IMR-90 (cell line): ENCODE measurements around the gene EIF3I. TPM values are rescaled to one million over a fixed set of nuclear protein-coding genes. Genes with fewer than 3 reads are reported as not detected.
A peak's percentile ranks its signal among the peaks of the same experiment; 100 is the strongest.

Experiments
- ATAC-seq: fragments of 200-7000 bp; cut with Tn5 transposase; 2 replicates; pipeline ENCODE4 v1.9.1; 2020; ENCODE audit warnings: low read depth, mild to moderate bottlenecking, moderate library complexity
- BruUV-seq: library from RNA; stranded (reverse); fragments of 400-500 nt; replicated peaks from 2 replicates; lab custom pipeline; 2021; lab: Mats Ljungman, UMichigan
- CTCF ChIA-PET: fragments of 300-600 bp; formaldehyde crosslinking; extraction: SDS; loops from one replicate; lab custom pipeline; 2021; ENCODE audit warnings: antibody characterized with exemption; lab: Yijun Ruan, JAX
- POLR2A ChIA-PET: fragments of 300-600 bp; sonication (Branson Sonifier 250); formaldehyde crosslinking; loops from one replicate; lab custom pipeline; 2022; ENCODE audit warnings: antibody characterized with exemption; ENCODE audit not compliant: unreplicated experiment; lab: Charles Lee
- DNase-seq: peaks from one replicate; pipeline ENCODE4 v3.0.0; 2013
- H2AFZ ChIP-seq: replicated peaks from 2 replicates; pipeline ENCODE3; 2013; ENCODE audit warnings: low read length, mild to moderate bottlenecking; ENCODE audit not compliant: poor library complexity
- H2AK5ac ChIP-seq: 2 replicates; pipeline ENCODE4 v1.6.1; 2013; ENCODE audit warnings: low read depth, low read length, inconsistent platforms
- H2AK9ac ChIP-seq: replicated peaks from 2 replicates; pipeline ENCODE3; 2013; ENCODE audit warnings: mild to moderate bottlenecking, low read depth, low read length, moderate library complexity; ENCODE audit not compliant: poor library complexity
- H2BK120ac ChIP-seq: 2 replicates; pipeline ENCODE4 v1.6.1; 2013; ENCODE audit warnings: low read depth, low read length, inconsistent platforms
- H2BK15ac ChIP-seq: 3 replicates; pipeline ENCODE4 v1.6.1; 2013; ENCODE audit warnings: low read depth, low read length, inconsistent platforms
- H2BK20ac ChIP-seq: 2 replicates; pipeline ENCODE4 v1.6.1; 2013; ENCODE audit warnings: low read depth, mild to moderate bottlenecking, inconsistent platforms, low read length, moderate library complexity
- H2BK5ac ChIP-seq: 2 replicates; pipeline ENCODE4 v1.6.1; 2013; ENCODE audit warnings: mild to moderate bottlenecking, low read depth, low read length, inconsistent platforms; ENCODE audit not compliant: poor library complexity, severe bottlenecking
- H3K14ac ChIP-seq: replicated peaks from 2 replicates; pipeline ENCODE4 v1.6.1; 2013; ENCODE audit warnings: low read depth, low read length, inconsistent platforms
- H3K18ac ChIP-seq: 2 replicates; pipeline ENCODE4 v1.6.1; 2013; ENCODE audit warnings: low read depth, low read length, control low read depth
- H3K23ac ChIP-seq: 2 replicates; pipeline ENCODE4 v1.6.1; 2013; ENCODE audit warnings: low read depth, low read length, inconsistent platforms
- H3K27ac ChIP-seq: 2 replicates; pipeline ENCODE4 v1.5.1; 2013; ENCODE audit warnings: mild to moderate bottlenecking, control low read depth, low read length; ENCODE audit not compliant: insufficient read depth
- H3K27me3 ChIP-seq: 2 replicates; pipeline ENCODE4 v1.6.1; 2013; ENCODE audit warnings: low read length; ENCODE audit not compliant: control insufficient read depth, insufficient read depth
- H3K36me3 ChIP-seq: 2 replicates; pipeline ENCODE4 v1.6.1; 2013; ENCODE audit warnings: low read length, mixed read lengths; ENCODE audit not compliant: control insufficient read depth, insufficient read depth
- H3K4ac ChIP-seq: 2 replicates; pipeline ENCODE4 v1.6.1; 2013; ENCODE audit warnings: low read depth, low read length, inconsistent platforms
- H3K4me1 ChIP-seq: 2 replicates; pipeline ENCODE4 v1.6.1; 2013; ENCODE audit warnings: low read length, mixed read lengths; ENCODE audit not compliant: control insufficient read depth, insufficient read depth
- H3K4me2 ChIP-seq: 2 replicates; pipeline ENCODE4 v1.6.1; 2013; ENCODE audit warnings: low read depth, mild to moderate bottlenecking, control low read depth, low read length, moderate library complexity
- H3K4me3 ChIP-seq: 2 replicates; pipeline ENCODE4 v1.5.1; 2013; ENCODE audit warnings: low read depth, mild to moderate bottlenecking, control low read depth, low read length, moderate library complexity; ENCODE audit not compliant: insufficient read depth
- H3K56ac ChIP-seq: 2 replicates; pipeline ENCODE4 v1.6.1; 2013; ENCODE audit warnings: low read length, inconsistent platforms; ENCODE audit not compliant: insufficient read depth; ENCODE audit errors: extremely low read depth
- H3K79me1 ChIP-seq, 2 experiments: 2 replicates each; pipeline ENCODE4 v1.6.1; 2013; ENCODE audit warnings: low read length in 2 of 2, inconsistent platforms in 1 of 2, low read depth in 1 of 2
- H3K9ac ChIP-seq: 2 replicates; pipeline ENCODE4 v1.6.1; 2013; ENCODE audit warnings: low read depth, low read length, control low read depth
- H3K9me1 ChIP-seq: 2 replicates; pipeline ENCODE4 v1.6.1; 2013; ENCODE audit warnings: low read length, inconsistent platforms; ENCODE audit not compliant: insufficient read depth
- H3K9me3 ChIP-seq: 2 replicates; pipeline ENCODE4 v1.6.1; 2013; ENCODE audit warnings: low read length; ENCODE audit not compliant: control insufficient read depth, insufficient read depth
- H4K20me1 ChIP-seq: 2 replicates; pipeline ENCODE4 v1.6.1; 2013; ENCODE audit warnings: low read length, inconsistent platforms; ENCODE audit not compliant: insufficient read depth
- H4K5ac ChIP-seq: 2 replicates; pipeline ENCODE4 v1.6.1; 2013; ENCODE audit warnings: mild to moderate bottlenecking, low read depth, low read length, control low read depth
- H4K8ac ChIP-seq, 2 experiments: 2 replicates each; pipeline ENCODE4 v1.6.1; 2013; ENCODE audit warnings: low read depth in 2 of 2, low read length in 2 of 2, control low read depth in 1 of 2, inconsistent platforms in 1 of 2
- H4K91ac ChIP-seq: 2 replicates; pipeline ENCODE4 v1.6.1; 2013; ENCODE audit warnings: low read depth, low read length, inconsistent platforms; ENCODE audit not compliant: insufficient read depth
- ELK1 ChIP-seq: fragments of 150-350 bp; IDR thresholded peaks from 2 replicates; pipeline ENCODE4 v1.6.1; 2016; ENCODE audit warnings: low read depth, mild to moderate bottlenecking, low read length, moderate library complexity, borderline replicate concordance
- RAD21 ChIP-seq: IDR thresholded peaks from 2 replicates; pipeline ENCODE4 v1.6.1; 2012; ENCODE audit warnings: low read length, improper control_type of control experiment
- RCOR1 ChIP-seq: IDR thresholded peaks from 2 replicates; pipeline ENCODE4 v1.6.1; 2012; ENCODE audit warnings: mild to moderate bottlenecking, low read length, improper control_type of control experiment; ENCODE audit not compliant: insufficient replicate concordance
- RFX5 ChIP-seq: IDR thresholded peaks from 2 replicates; pipeline ENCODE4 v1.8.0; 2012; ENCODE audit warnings: low read depth, mild to moderate bottlenecking, low read length, moderate library complexity
- SMC3 ChIP-seq: fragments of 150-350 bp; IDR thresholded peaks from 2 replicates; pipeline ENCODE4 v1.6.1; 2016; ENCODE audit warnings: low read depth, mild to moderate bottlenecking, antibody characterized with exemption, low read length, moderate library complexity
- WGBS, 2 experiments: methylation state at CpG; one replicate each; pipeline versions ENCODE4 v1.1.5 to v1.1.7; 2013; ENCODE audit warnings: missing lambda C conversion rate in 2 of 2; ENCODE audit not compliant: insufficient read length in 1 of 2; ENCODE audit errors: extremely low coverage in 2 of 2; 5-methylcytosine and 5-hydroxymethylcytosine counted together
- dilution Hi-C: fragments of 300-500 bp; cut with HindIII; formaldehyde crosslinking; loops from one replicate; pipeline ENCODE4 v1.14.3; 2018; ENCODE audit warnings: low sequenced_read_pairs; ENCODE audit not compliant: unreplicated experiment
- in situ Hi-C: fragments of 300-500 bp; cut with MboI; formaldehyde crosslinking; loops from 3 replicates; pipeline ENCODE4 v1.14.3; 2019; ENCODE audit warnings: low sequenced_read_pairs, inconsistent platforms, mixed read lengths
- intact Hi-C: fragments of 100-400 bp; cut with micrococcal nuclease; formaldehyde crosslinking; loops from 2 replicates; pipeline ENCODE4 v1.10.0; 2022
- polyA plus RNA-seq, 3 experiments: library from polyadenylated mRNA; depleted of rRNA; stranded (reverse); fragments of >200 nt; gene quantifications; 2 replicates each; pipeline ENCODE4 v1.2.3, GENCODE V29; 2012; ENCODE audit warnings: low replicate concordance in 1 of 3
- total RNA-seq: library from RNA; depleted of rRNA; stranded (reverse); fragments of >200 nt; gene quantifications from 2 replicates; pipeline ENCODE4 v1.2.3, GENCODE V29; 2012

The EIF3I gene
- total and polyA plus RNA-seq, 2 of the 4 experiments (the other 2 are of a cell fraction), result 469 to 716 TPM

DNA sequence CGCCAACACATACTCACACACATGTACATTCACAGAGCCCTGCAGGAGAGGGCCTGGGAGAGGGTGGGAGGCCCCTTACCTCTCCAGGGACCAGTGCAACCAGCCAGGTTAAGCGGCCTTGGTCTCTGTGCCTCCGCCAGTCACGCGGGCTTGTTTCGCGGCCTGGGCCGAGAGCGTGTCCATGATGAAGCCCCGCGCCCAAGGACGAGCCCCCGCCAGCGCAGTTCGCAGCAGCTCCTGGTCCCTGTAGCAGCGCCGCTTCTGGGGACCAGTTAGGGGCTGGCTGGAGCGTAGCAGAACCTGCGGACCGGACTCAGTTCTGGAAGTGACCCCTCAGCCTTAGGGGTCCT is 17.6 kb downstream of the EIF3I start:
- Histone ChIP-seq H2AK5ac (peak overlapping the region; percentile 51; the same call in 1 of the 2 replicates), H3K4me1 (peaks cover 16% of the 10 kb centered on the region), H3K36me3 (peaks cover under 1% of the 10 kb centered on the region; the same call in 1 of the 2 replicates), H3K9ac (no peak overlapping the region), H2BK15ac (no peak overlapping the region), H3K18ac (no peak overlapping the region), H3K23ac (no peak overlapping the region), H4K5ac (no peak overlapping the region), H3K14ac (no peak overlapping the region), H3K4me2 (peak overlapping the region; percentile 86; the same call in 1 of the 2 replicates), H4K20me1 (no peaks in the 10 kb centered on the region), H2AK9ac (peak overlapping the region; percentile 92), H3K79me1 (peaks cover 0 to 31% of the 10 kb centered on the region in 2 experiments; a peak in 2 of 4 replicates), H4K91ac (peak overlapping the region; percentile 69), H2BK5ac (no peak overlapping the region), H2AFZ (peak overlapping the region; percentile 89), H3K9me3 (no peaks in the 10 kb centered on the region), H3K27ac (no peak overlapping the region), H3K9me1 (peaks cover 15% of the 10 kb centered on the region), H3K4ac (peak overlapping the region; percentile 86), H3K27me3 (no peaks in the 10 kb centered on the region), H2BK20ac (peak overlapping the region; percentile 55; the same call in 1 of the 2 replicates), H3K56ac (no peak overlapping the region), H2BK120ac (peak overlapping the region; percentile 68), H4K8ac (peak overlapping the region; percentile 16 to 78; a peak in 2 of 4 replicates), H3K4me3 (no peak overlapping the region)
- CTCF ChIA-PET, result interaction anchor here (1.1 to 1.7 kb wide), 2 partner anchors 9 to 24 kb away, joined by 5 to 6 read pairs; no protein-coding TSS in a partner anchor
- ATAC-seq (no peak), DNase-seq (no peak)
- TF ChIP-seq SMC3 (no peak), ELK1 (no peak), RCOR1 (no peak), RAD21 (no peak), RFX5 (no peak)
- in situ Hi-C loops (no loop called here), intact Hi-C loops (loop anchor here (5.0 kb wide), 2 partner anchors 73 to 93 kb away; no protein-coding TSS in a partner anchor), dilution Hi-C loops (no loop called here)
- POLR2A ChIA-PET, result no interaction called here
- BruUV-seq, result no TSS peak
- WGBS, 2 experiments, result 60% methylated on average over 13 of the region's 20 CpGs; no CpG with 5 or more reads in 1 of the 2 experiments
